ENCODE measurements around the gene LLGL2.

The LLGL2 gene

GRCh38 chr17:75571197-75571884 is 45.8 kb downstream of the LLGL2 start:
- H3K4me3 ChIP-seq (ENCODE audit: low read depth, low read length) = no peak overlapping the region
- no peak for TF ChIP-seq CTCF (IDR thresholded peaks at IDR 0.05; ENCODE audit: control insufficient read depth, extremely low read depth, insufficient read depth)
- no peak for DNase-seq (ENCODE audit: low read depth)

GRCh38 chr17:75571885-75572215 is 46.4 kb downstream of the LLGL2 start:
- no peak for TF ChIP-seq CTCF (IDR thresholded peaks at IDR 0.05; ENCODE audit: control insufficient read depth, extremely low read depth, insufficient read depth)
- H3K4me3 ChIP-seq (ENCODE audit: low read depth, low read length) = no peak overlapping the region
- DNase-seq (ENCODE audit: low read depth) = no peak

DNA sequence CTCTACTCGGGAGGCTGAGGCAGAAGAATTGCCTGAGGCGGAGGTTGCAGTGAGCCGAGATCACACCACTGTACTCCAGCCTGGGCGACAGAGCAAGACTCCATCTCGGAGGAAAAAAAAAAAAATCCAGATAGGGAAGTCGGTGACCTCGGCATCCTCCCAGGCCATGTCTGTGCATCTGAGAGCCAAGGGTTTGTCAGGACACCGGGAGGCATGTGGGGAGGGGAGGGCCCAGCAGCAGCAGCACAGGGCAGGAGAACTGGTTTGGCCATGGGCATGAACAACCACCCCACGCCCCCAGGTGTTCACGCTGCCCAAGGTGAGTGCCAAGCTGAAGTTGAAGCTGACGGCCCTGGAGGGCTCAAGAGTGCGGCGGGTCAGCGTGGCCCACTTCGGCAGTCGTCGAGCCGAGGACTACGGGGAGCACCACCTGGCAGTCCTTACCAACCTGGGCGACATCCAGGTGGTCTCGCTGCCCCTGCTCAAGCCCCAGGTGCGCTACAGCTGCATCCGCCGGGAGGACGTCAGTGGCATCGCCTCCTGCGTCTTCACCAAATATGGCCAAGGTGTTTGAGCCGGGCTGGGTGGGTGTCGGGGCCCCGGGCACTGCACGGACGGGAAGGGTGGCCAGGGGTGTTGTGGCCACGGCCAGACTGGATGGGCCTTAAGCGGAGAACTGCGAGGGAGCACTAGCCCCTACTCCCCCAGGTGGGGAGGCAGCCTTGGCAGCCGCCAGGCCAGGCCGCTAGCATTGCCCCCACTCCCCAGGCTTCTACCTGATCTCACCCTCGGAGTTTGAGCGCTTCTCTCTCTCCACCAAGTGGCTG is 47.4 kb downstream of the LLGL2 start:
- DNase-seq (ENCODE audit: low read depth) = no peak
- TF ChIP-seq CTCF (IDR thresholded peaks at IDR 0.05; ENCODE audit: control insufficient read depth, extremely low read depth, insufficient read depth) = no peak

DNA sequence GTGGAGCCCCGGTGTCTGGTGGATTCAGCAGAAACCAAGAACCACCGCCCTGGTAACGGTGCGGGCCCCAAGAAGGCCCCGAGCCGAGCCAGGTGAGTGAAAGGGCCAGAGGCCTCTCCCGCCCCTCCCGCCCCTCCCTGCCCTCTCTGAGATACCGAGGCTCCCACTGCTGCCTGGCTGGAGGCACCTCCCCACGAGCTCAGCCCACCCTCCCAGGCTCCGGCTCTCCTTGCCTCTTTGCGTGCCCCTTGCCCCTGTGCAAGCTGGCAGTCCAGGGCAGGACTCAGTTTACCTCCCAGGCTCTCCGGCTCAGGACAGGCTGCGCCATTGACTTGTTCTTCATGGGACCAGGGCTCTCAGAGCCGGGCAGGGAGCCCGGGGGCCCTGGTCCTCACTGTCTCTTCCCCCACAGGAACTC is 48.1 kb downstream of the LLGL2 start:
- no peak overlapping the region for H3K4me3 ChIP-seq (ENCODE audit: low read depth, low read length)
- TF ChIP-seq CTCF (IDR thresholded peaks at IDR 0.05; ENCODE audit: control insufficient read depth, extremely low read depth, insufficient read depth) = no peak
- DNase-seq (ENCODE audit: low read depth) = no peak

More for the DNA sequence above, 47.4 kb downstream of the LLGL2 start:
- no peak overlapping the region for H3K4me3 ChIP-seq (ENCODE audit: low read depth, low read length)

DNA sequence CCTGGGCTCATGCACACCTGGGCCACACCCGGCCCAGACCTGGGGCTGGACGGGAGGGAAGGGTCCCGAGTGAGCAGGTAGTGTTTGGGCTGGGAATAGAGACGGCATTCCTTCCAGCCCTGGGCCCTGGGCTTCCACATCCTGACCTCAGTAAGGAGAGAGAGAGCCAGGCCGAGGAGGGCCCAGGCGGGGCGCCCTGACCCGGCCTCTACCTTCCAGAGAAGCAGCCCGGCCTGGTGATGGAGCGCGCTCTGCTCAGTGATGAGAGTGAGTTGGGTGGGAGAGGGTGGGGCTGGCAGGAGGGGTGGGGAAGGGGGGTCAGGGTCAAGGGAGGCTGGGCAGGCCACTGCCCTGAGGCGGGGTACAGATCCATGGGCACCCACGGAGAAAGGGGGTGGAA is 48.5 kb downstream of the LLGL2 start:
- DNase-seq (ENCODE audit: low read depth) = no peak

DNA sequence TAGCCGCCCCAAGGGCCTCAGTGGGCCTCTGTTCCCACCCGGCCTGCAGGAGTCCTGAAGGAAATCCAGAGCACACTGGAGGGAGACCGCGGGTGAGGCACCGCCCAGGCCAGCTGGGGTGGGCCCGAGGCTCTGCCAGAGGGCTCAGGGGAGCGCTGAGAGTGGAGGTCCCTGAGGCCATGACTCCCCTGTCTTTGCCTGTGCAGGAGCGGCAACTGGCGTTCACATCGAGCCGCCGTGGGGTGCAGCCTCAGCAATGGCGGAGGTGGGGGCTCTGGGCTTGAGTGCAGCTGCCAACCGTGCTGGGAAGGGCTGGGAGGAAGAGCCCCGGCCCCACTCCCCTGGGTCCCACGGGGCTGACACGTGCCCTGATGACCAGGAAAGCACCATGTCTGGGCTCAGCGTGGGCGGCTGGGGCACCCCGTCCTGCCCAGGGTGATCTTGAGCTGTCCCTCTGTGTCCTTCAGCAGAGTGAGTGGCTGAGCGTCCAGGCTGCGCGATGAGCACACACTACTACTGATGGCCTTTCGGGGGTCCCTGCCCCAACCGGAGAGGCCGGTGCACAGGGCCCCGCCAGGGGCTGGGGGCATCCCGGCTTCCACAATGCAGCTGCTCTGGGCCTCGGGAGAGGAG is 49.0 kb downstream of the LLGL2 start:
- TF ChIP-seq CTCF (IDR thresholded peaks at IDR 0.05; ENCODE audit: control insufficient read depth, extremely low read depth, insufficient read depth) = no peak
- H3K4me3 ChIP-seq (ENCODE audit: low read depth, low read length) = no peak overlapping the region
- no peak for DNase-seq (ENCODE audit: low read depth)

More for the DNA sequence above, 48.5 kb downstream of the LLGL2 start:
- no peak for TF ChIP-seq CTCF (IDR thresholded peaks at IDR 0.05; ENCODE audit: control insufficient read depth, extremely low read depth, insufficient read depth)
- H3K4me3 ChIP-seq (ENCODE audit: low read depth, low read length) = no peak overlapping the region

Data from LNCaP clone FGC (cell line).